Activated T-cell treated with anti-CD3 and anti-CD28 coated beads, Interleukin-2, amount 50 U/mL, for 48 hours (primary cell): ENCODE results near the gene TRIM24.
"Not testable (repeated sequence)": the region's sequence is repeated elsewhere in the genome, so short reads cannot be mapped to it uniquely, and the experiment has no call there.

Source experiments
- DNase-seq, 2 experiments: peaks; one replicate each; pipeline ENCODE4 v3.0.0-alpha.2; 2020

The TRIM24 gene

GRCh38 chr7:138460649-138461607 is 869 bp downstream of the TRIM24 start:
- peak; percentile 72 to 80 for DNase-seq

GRCh38 chr7:138463291-138463618 is 3.2 kb downstream of the TRIM24 start:
- DNase-seq, result not testable (repeated sequence)

DNA sequence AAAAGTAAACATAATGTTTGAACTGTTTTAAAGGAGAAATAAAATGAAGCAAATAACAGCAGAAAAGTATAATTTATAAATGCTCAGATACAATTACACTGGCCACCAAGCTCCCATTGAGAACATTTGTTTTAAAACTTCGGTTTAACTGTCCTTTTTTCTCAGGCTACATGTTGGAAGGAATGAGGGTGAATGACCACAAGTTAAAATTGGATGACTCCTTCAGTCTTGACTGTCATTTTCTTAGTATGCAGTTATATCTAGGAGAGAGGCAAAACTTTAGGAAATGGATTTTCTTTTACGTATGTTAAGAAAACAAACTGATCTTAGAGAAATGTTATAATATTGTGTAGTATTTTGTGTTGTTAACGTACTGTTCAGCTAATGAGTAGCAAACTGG is 5.0 kb downstream of the TRIM24 start:
- DNase-seq, result no peak

- not testable (repeated sequence) for DNase-seq
These were observed 6.2 kb downstream of the TRIM24 start for GRCh38 chr7:138466069-138466756.

DNA sequence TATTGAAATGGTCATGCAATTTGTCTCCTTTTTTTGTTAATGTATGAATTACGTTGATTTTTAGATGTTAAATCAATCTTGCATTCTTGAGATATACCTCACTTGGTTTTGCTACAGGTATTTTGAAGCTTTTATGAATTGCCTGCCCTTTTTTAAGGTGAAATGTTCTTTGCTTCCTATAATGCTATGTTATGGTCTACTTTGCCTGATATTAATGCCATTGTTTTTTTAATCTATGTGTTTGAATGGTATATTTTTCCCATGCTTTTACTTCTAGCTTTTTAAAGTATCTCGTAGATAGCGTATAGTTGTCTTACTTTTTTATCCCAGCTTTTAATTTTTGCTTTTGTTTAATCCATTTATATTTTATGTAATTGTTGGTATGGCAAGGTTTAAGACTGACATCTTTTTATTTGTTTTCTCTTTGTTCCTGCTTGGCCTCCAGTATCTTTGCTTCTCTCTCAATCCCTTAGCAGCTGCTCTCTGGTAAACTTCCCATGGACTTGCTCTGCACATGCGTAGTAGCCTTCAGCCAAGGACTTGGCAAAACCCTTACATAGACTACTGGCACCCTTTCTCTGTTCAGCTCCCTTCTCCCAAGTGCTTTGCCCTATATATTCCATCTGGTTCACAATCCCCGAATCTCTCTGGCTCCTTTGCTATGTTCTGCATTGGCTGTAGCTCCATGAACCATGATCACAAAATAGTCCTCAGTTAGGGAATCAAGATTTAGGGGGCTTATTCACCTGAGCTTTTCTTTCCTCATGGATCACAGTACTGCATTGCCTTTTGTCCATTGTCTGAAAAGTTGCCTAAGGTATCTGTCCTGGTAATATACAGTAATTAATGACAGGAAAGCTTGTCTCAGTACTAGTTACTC is 8.4 kb downstream of the TRIM24 start:
- DNase-seq, result no peak

- DNase-seq, result no peak
These were observed 10.5 kb downstream of the TRIM24 start for GRCh38 chr7:138470391-138471157.

DNA sequence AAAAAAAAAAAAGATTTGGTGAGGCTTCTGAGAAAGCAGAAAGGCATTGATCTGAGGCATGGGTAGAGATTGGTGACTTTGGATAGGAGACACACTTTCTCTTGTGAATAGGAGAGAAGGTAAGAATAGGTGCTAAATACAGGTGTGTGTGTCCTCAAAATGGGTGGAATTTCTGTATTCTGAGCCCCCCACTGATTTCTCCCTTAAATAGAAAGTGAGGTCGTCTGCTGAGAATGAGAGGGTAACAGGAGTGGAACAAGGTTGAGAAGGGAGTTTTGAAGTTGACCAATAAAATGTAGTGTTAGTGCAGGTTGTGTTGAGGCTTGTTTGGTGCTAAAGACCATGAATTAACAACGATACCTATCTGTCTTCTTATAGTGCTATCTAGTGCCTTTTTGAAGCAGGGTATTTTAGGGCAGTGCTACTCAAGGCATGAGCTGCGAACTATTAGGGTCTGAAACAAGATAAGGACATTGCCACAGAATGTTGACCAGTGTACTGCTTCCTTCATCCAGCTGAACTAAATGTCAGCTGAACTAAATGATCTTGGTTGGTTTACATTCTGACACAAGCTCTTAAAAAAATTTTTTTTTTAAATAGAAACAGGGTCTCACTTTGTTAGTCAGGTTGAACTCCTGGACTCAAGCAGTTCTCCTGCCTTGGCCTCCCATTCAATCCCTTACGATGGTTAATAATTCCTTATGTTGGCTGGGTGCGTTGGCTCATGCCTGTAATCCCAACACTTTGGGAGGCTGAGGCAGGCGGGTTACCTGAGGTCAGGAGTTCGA is 12.4 kb downstream of the TRIM24 start:
- DNase-seq, result no peak

- DNase-seq, result no peak
These were observed 15.3 kb downstream of the TRIM24 start for GRCh38 chr7:138475377-138475776.

GRCh38 chr7:138477081-138477578 is 17.1 kb downstream of the TRIM24 start:
- no peak for DNase-seq

GRCh38 chr7:138477581-138477980 is 17.5 kb downstream of the TRIM24 start:
- DNase-seq, result no peak

- DNase-seq, result no peak
These were observed 18.4 kb downstream of the TRIM24 start for GRCh38 chr7:138478499-138478908.

GRCh38 chr7:138480527-138480926 is 20.5 kb downstream of the TRIM24 start:
- no peak for DNase-seq

GRCh38 chr7:138481447-138482380 is 21.7 kb downstream of the TRIM24 start:
- no peak for DNase-seq

- no peak for DNase-seq
These were observed 23.5 kb downstream of the TRIM24 start for GRCh38 chr7:138483531-138483930.

- DNase-seq, result not testable (repeated sequence)
These were observed 25.4 kb downstream of the TRIM24 start for GRCh38 chr7:138485508-138485907.

DNA sequence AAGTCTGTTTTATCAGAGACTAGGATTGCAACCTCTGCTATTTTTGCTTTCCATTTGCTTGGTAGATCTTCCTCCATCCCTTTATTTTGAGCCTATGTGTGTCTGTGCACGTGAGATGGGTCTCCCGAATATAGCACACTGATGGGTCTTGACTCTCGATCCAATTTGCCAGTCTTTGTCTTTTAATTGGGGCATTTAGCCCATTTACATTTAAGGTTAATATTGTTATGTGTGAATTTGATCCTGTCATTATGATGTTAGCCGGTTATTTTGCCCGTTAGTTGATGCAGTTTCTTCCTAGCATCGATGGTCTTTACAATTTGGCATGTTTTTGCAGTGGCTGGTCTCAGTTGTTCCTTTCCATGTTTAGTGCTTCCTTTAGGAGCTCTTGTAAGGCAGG is 29.1 kb downstream of the TRIM24 start:
- DNase-seq, result not testable (repeated sequence)

- no peak for DNase-seq
These were observed 31.7 kb downstream of the TRIM24 start for GRCh38 chr7:138491612-138492386.

DNA sequence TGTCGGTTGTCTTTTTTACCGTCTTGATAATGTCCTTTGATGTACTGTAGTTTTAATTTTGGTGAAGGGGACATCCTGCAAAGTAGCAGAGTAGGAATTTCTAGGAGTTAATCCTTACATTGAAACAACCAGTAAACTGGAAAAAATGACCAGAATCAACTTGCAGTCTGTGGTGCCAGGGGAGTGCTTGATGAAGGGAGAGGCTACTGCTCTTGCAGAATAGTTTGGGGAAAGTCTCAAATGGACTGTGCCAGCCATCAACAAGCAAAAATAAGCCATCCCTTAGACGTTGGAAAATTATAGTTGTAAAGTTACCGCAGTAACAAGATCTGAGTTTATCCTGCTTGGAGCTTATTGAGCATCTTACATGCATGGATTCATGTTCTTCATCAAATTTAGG is 32.4 kb downstream of the TRIM24 start:
- no peak for DNase-seq

- no peak for DNase-seq
These were observed 33.5 kb downstream of the TRIM24 start for GRCh38 chr7:138493535-138493934.
